NCI-H1048 (cell line): ENCODE results near the gene SIGLEC8.
"Not testable (repeated sequence)": the region's sequence is repeated elsewhere in the genome, so short reads cannot be mapped to it uniquely, and the experiment has no call there.

Experiments
- DNase-seq: peaks from one replicate; lab custom pipeline; 2025; lab: John Stamatoyannopoulos, UW

The SIGLEC8 gene

DNA sequence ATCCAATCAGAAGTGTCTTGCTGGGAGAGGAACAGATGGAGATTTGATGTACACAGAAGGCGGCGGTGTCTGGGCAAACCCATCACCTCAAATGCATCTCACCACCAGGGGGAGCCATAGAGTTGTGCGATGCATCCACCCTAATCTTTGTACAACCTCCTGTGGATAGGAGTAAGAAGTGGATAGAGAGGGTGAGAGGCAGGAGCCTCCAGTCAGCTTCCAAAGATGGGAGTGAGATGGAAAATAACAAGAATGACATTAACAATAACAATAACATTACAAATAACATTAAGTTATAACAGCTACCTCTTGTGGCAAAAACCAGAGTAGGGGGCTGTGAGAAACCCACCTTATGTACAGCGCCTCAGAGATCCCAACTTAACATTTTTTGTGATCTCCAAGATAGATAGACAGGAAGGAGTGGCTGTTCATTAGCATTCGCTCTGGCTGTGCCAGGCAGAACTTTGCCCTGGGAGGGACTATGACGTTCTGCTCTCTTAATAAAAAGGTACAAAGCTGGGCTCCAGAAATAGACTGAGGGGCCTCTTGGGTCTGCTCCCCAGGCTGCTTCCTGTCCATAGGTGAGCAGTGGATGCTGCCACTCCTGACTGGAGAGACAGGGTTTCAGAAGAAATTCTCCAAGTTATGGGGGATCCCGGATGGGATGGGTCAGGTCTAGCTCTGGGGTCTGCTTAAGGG is 14.9 kb upstream of the SIGLEC8 start:
- DNase-seq = peak; percentile 45

DNA sequence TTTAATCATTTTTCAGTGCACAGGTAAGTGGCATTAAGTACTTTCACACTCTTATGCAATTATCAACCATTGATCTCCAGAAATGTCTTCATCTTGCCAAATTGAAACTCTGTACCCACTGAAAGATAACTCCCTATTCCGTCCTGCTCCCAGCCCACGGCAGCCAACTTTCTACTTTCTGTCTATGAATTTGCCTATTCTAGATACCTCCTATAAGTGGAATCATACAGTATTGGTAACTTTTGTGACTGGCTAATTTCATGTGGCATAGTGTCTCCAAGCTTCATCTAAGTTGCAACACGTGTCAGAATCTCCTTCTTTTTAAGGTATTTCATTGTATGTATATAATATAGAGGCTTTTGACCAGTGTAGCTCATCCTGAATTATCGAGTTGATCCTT is 14.4 kb upstream of the SIGLEC8 start:
- DNase-seq = no peak

DNA sequence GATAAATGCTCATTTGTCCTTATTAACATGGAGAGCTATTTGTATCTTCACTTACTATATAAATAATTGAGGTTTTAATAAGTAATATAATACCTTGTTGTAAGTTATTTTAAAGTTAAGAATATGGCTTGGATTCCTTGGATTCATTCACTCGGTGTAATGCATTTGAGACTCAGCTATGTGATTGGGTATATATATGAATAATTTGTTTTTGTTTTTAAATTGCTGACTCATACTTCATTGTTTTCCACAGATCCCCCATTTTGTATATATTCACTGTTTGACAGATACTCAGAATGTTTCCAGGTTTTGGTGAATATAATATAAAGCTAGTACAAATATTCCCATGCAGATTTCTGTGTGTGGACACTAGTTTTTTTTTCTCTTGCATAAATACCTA is 13.3 kb upstream of the SIGLEC8 start:
- no peak for DNase-seq

DNA sequence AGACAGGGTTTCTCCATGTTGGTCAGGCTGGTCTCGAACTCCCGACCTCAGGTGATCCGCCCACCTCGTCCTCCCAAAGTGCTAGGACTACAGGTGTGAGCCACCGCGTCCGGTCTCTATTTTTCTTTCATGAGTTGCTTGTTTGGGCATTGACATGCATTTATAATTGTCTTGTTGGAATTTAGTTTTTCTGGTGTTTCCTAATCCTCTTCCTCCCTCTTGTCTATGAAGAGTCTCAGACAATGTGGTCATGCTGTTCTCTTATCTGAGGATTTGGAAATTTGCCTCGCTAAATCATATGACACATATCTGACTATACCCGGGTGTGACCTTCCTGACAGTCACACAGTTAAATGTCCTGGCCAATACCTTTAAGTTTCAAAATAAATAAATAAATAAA is 12.7 kb upstream of the SIGLEC8 start:
- no peak for DNase-seq

DNA sequence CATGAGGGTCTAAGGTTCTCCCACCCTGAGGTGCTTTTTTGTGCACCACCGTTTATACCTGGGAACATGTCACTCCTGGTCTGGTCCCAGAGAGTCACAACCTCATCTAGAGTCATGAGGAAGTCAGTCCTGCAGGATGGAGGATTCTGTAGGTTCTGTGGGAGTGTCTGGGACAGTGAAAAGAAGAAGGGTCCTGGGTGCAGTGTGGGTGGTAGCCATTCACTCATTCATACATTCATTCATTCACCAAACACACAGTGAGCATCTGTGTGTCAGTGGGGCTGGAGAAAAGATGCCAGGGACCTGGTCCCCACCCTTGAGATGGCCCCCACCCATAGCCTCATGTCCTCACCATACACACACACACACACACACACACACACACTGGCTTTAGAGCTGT is 11.4 kb upstream of the SIGLEC8 start:
- no peak for DNase-seq

DNA sequence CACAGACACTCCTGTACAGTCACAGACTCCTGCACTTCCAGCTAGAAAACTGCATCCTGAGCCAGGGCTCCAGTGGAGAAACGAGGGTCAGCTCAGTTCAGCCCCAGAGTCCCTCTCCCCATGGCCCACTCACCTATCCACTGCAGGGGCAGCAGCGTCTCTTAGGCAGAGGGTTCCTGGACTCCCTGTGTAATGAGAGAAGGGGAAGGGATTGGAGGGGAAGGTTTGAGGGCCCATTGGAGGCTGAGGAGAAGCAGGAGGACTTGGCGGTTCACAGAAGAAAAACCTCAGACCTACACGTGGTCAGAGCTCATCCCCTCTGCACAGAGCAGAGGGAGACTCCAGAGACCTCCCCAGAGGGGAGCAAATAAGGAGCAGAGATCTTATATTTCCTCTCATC is 10.9 kb upstream of the SIGLEC8 start:
- no peak for DNase-seq

DNA sequence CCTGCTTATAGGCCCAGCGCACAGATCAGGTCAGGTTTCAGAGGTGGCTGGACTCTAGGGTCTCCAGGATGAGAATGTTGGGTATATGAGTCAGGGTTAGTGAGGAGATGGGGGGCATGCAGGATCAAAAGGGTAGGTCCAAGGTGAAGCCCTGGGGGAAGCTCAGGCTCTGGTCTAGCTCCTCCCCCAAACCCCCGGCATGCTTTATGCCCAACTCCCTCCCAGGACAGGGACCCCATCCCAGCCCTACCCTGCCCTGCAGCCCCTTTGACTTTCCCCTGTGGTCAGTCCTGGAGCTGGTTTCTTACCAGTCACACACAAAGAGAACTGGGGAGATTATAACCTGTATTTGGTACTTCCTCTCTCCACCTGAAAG is 10.3 kb upstream of the SIGLEC8 start:
- DNase-seq = no peak

DNA sequence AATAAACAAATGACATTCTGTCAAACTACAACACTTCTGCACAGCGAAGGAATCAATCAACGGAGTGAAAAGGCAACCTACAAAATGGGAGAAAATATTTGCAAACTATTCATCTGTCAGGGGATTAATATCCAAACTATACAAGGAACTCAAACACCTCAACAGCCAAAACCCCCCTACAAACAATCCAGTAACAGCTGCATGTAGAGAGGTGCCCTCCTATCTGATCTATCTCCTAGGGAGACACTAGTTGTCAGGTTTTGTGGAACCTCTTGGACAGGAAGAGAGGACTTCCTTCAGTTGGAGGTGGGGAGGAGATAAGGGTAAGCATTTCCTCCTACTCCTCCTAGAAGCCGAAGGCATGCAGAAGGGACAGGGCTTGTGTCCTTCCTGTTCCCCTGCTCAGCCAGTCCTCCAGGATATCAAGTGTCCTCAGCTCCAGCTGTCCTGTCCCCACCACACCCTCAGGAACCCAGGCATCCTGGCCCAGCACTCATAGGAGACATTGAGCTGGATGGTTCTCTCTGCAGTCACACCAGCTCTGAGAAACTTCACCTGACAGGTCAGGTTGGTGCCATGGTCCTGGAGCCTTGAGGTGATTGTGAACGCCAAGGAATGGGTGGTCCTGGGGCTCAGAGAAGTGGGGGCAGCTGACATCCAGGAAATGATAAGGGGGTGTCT is 9.8 kb upstream of the SIGLEC8 start:
- no peak for DNase-seq

DNA sequence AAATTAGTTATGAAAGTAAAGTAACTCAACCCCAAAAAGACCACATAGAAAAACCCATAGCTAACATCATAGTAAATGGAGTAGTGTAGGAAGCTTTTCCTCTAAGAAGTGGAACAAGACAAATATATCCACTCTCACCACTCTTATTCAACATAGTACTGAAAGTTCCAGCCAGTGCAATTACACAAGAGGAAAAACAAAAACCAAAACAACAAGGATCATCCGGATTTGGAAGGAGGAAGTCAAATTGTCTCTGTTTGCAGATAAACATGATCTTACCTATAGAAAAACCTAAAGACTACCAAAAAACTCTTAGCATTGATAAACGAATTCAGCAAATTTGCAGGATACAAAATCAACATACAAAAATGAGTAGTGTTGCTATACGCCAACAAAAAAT is 8.5 kb upstream of the SIGLEC8 start:
- no peak for DNase-seq

DNA sequence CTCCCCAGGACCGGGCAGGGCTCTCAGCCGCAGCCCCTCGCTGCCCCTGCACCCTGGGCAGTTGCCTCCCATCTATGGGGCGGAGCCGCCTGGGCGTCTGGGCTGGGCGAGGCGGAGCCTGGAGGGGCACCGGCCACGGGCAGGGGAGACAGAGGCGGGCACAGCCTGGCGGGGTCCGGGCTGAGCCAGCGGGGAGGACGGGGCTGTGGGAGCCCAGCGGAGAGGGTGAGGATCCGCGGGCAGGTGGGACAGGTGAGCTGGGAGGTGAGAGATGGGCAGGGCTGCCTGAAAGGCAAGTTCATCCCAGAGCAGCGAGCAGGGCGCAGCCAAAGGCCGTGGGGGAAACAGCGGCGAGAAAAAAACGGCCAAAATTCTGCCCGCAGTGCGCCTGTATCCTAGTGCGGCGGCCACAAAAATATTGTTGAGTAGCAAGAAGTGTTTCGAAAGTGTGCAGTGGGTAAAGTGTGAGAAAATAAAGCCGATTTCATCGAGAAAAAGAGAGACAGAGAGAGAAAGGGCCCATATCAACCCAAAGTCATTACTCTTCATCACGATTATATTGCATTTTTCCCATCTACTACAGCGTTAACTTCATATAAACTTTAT is 5.8 kb upstream of the SIGLEC8 start:
- DNase-seq = not testable (repeated sequence)

DNA sequence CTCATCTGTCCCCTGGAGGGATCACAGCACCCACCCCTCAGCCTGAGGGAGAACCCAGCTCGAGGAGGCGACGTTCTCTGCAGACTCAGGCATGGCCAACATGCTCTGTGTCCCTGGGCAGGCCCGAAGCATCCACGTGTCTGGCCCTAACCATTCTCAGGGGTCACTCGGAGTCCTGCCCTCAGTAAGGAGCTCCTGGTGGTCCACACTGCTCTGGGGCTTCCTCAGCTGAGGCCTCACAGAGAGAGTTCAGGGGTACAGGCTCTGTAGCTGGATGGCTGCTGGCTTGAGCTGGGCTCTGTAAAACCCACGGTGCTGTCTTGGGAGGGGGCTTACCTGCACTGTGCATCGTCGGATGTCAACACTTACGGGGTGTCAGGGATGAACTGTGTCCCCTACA is 4.4 kb upstream of the SIGLEC8 start:
- DNase-seq = no peak

DNA sequence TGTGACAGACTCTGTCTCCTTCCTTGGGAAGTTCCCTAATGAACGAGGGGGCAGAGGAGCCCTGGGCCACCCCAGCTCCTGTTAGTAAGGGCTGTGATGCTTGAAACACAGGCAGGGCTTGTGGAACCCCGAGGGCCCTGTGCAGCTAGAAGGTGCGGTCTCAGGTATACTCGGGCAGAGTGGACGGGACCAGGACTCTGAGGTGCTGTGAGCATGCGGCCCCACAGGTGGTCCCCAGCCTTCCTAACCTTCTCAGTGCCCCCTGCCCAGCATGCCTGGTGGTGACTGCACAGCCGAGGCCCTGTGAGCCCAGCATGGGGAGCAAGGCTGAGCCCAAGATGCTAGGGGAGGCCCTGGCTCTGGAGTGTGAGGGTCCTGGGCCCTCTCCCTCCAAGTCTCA is 4.0 kb upstream of the SIGLEC8 start:
- DNase-seq = no peak

DNA sequence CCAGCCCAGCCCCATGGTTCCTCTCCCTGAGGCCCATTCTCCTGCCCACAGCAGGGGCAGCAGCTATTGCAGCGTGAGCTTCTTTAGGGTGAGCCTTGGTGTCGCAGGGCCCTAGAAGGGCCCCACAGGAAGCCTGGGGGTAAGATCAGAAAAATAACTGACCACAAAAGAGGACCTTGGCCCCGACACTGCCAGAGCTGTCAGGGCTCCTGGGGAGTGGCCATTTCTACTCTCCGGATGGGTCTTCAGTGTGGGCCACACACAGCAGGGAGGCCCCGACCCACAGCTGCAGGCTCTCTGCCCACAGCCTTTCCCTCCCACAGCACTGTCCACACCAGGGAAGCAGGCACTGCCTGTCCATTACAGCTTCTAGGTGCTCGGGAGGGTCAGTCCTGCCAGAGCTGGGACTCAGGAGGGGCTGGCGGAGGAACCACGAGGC is 3.5 kb upstream of the SIGLEC8 start:
- no peak for DNase-seq

DNA sequence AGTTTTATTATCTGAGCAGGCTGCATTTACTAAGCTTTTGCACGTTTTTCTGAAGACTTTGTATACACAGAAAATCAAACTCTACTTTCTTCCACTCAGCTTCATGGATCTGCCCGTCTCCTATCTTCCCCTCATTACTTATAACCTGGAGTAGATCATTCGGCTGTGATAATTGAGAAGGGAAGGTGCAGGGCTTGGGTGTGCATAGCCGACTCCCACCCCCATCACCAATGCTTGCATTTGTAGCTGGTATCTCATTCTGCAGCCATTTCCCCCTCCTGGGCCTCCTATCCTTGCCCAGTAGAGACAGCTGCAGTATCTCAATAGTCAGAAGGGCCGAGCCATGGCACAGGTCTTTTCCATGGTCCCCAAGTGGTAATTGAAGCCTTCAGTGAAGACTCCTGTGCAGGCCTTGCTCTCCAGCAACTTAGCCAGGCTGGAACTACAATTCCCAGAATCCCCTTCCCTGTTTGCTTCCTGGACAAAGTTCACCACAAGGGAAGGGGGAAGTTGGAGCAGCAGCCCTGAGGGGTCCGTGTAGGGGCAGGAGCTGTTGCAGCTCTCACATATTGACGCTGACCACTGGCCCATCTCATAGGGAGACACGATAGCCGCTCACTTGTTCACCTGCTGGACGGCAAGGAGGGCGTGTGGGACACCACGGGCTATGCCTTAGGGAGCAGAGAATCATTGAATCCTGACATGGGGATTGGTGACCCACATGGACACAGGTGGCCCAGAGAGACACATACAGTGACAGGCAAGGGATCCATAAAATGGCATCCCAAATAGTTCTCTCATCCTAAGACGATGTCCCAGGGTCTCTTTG is 2.1 kb upstream of the SIGLEC8 start:
- no peak for DNase-seq

DNA sequence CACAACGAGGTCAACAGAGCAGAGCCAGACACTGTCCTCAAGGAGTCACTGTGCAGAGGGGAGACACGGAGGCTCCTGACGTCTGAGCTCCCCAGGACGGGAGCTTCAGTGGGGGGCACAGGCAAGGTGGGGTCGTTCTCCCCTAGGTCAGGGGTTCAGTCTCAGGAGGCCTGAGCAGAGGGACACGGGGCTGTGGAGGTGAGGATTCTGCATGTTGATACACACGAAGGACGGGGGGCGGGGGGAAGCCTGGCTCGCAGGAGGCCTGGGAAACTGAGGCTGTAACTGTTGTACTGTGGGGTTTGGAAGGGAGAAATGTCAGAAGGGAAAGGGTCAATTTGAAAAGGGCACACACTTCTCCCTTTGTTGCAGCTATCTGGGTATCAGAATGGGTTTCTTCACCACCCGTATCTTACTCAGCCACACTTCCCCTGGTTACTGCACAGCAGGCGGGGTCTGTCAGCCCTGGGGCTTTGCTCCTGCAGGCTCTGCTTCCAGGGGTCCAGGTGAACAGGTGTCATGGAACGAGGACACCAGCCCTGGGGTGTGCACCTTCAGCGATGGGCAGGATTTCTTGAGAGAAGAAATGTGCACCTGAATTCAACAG is 748 bp upstream of the SIGLEC8 start:
- DNase-seq = no peak

DNA sequence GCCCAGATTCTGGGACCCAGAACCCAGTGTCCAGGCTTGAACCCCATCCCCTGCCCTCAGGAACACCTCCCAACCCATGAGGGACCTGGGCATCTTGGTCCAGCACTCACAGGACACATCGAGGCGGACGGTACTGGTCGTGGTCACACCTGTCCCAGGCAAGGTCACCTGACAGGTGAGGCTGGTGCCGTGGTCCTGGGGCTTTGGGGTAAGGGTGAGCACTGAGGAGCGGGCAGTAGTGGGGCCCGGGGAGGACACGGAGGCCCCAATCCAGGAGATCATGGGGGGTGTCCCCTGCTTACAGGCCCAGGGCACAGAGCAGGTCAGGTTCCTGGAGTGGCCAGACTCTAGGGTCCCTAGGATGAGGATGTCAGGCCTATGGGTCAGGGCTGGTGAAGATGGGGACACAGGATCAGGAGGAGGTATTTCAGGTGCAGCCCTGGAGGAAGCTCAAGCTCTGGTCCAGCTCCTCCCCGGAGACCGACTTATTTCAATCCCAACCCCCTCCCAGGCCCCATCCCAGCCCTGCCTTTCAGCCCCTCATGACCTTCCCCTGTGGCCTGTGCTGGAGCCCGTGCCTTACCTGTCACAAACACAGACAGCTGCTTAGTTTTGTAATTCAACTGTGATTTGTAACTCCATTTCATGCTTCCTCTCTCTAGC is 772 bp downstream of the SIGLEC8 start:
- no peak for DNase-seq

DNA sequence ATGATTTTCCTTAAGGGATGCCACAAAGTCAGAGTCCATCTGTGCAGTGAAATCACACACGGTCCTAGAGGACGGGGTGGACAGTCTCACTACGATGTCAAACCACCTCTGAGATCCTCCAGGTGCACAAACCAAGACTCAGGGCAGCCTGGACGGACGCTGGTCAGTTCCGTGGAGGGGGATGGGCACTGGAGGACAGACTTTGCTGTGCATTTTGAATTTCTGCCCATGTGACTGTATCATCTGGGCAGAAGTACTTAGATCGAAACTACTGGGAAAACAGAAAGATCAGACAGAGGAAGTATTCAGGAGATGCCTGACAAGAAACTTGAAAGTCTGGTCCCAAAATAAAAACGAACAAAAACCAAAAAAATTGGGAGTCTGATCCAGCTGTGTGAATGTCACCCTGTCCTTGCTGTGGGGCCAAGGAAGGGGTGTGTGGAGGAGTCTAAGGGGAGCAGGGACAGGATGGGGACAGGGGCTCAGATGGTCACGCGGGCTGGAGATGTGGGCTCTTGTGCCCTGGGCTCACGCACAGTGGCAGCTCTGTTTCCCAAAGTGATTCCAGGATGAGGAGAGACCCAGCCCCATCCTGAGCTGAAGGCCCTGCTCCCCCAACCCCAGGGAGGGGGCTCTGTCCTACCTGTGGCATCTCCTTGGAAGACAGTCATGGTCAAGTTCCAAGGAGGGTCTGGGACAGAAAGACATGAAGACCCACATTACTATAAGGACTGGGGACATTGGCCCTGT is 1.5 kb downstream of the SIGLEC8 start:
- no peak for DNase-seq

DNA sequence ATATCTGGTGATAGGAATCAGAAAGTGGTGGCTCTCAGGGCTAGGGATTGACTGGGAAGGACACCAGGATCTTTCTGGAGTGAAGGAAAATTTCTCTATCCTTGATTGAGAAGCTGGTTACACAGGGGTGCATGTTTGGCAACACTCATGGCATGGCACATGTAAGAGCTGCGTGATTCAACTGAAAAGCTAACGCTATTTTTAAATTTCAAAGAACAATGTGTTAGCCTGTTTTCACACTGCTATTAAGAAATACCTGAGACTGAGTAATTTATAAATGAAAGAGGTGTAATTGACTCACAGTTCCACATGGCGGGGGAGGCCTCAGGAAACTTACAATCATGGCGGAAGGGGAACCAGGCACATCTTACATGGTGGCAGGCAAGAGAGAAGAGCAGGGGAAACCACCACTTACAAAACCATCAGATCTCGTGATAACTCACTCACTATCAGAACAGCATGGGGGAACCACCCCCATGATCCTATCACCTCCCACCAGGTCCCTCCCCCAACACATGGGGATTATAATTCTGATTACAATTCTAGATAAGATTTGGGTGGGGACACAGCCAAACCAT is 7.4 kb downstream of the SIGLEC8 start:
- DNase-seq = no peak

DNA sequence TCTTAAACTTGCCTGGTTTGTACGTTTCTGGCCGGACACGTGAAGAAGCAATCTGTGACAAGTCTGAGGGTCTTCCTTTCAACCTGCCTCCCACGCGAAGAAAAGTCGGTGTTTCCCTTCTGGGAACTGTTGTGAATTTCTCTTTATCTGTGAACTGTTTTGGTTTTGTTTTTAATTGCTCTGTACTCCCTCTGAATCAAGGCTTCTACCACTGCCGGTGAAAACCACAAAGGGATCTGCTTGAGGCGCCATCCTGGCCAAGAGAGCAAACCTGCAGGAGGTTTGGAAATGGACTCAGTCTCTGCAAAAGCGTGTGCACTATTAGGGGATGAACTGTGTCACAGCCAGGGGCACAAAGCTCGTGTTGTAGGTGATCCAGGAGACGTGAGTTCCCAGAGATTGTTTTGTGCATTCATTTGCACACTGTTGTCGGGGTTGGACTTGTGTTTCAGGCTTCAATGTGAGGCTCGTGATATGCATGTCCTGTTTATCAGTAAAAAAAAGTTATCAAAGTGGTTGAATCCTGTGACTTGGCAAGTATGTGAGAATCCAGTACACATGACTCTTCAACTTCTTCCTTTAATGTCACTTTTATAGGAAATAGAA is 9.7 kb downstream of the SIGLEC8 start:
- DNase-seq = no peak

DNA sequence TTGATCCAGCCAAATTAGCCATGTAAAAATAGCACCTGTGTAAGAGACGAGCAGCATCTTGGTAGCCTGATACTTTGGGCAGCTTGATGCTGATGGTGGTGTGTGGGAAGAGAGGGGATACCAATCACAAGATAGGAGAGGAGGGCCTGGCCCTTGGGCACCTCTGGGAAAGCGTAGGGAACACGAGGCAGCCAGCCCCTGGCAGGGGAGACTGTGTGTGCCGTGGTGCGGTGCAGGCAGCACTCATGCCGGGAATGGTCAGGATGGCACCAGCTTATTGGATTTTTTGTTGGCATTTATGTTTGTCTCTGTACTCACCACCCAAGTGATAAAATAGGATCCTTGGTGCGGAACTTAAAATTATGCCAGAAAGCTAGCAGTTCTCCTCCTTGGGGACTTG is 10.2 kb downstream of the SIGLEC8 start:
- no peak for DNase-seq
